H1 (cell line): ENCODE data around the gene TAF1B. TPM values are rescaled to one million over a fixed set of nuclear protein-coding genes. Genes with fewer than 3 reads are reported as not detected.

Source experiments
- CTCF ChIA-PET: fragments of 300-600 bp; sonication (Branson Sonifier 250); formaldehyde crosslinking; loops from one replicate; lab custom pipeline; 2021; ENCODE audit not compliant: partially characterized antibody; lab: Charles Lee
- POLR2A ChIA-PET: fragments of 300-600 bp; sonication (Branson Sonifier 250); formaldehyde crosslinking; loops from one replicate; lab custom pipeline; 2021; ENCODE audit warnings: inconsistent platforms; ENCODE audit not compliant: partially characterized antibody; lab: Charles Lee
- DNase-seq, 2 experiments: peaks; one replicate each; pipeline versions ENCODE4 v3.0.0 to v3.0.0-alpha.2; 2010 to 2022; ENCODE audit warnings: low spot score in 2 of 2, low read depth in 1 of 2, mixed read lengths in 1 of 2
- FAIRE-seq: peaks from 2 replicates; lab custom pipeline; 2011; peaks lifted over from hg19 to GRCh38; lab: Jason Lieb, UNC
- H2AFZ ChIP-seq: 2 replicates; pipeline ENCODE4 v1.8.1; 2012; ENCODE audit warnings: low read length, inconsistent platforms
- H2AK5ac ChIP-seq: 2 replicates; pipeline ENCODE4 v1.6.1; 2013; ENCODE audit warnings: low read depth, low read length
- H2BK120ac ChIP-seq: replicated peaks from 2 replicates; pipeline ENCODE3; 2013; ENCODE audit warnings: low read depth, low read length, inconsistent platforms
- H2BK12ac ChIP-seq: 2 replicates; pipeline ENCODE4 v1.6.1; 2013; ENCODE audit warnings: low read depth, low read length
- H2BK15ac ChIP-seq: 2 replicates; pipeline ENCODE4 v1.6.1; 2013; ENCODE audit warnings: low read length
- H2BK20ac ChIP-seq: 2 replicates; pipeline ENCODE4 v1.6.1; 2013; ENCODE audit warnings: low read length
- H2BK5ac ChIP-seq: 2 replicates; pipeline ENCODE4 v1.6.1; 2013; ENCODE audit warnings: low read depth, low read length
- H3K14ac ChIP-seq: 2 replicates; pipeline ENCODE4 v1.6.1; 2013; ENCODE audit warnings: inconsistent platforms; ENCODE audit not compliant: insufficient read length
- H3K18ac ChIP-seq: 2 replicates; pipeline ENCODE4 v1.6.1; 2013; ENCODE audit warnings: low read length; ENCODE audit errors: extremely low read depth
- H3K23ac ChIP-seq: 2 replicates; pipeline ENCODE4 v1.6.1; 2013; ENCODE audit warnings: inconsistent platforms; ENCODE audit not compliant: insufficient read length
- H3K23me2 ChIP-seq: 2 replicates; pipeline ENCODE4 v1.6.1; 2013; ENCODE audit warnings: low read depth, low read length
- H3K27ac ChIP-seq: 2 replicates; pipeline ENCODE4 v1.6.1; 2011; ENCODE audit warnings: low read depth, low read length, inconsistent platforms
- H3K27me3 ChIP-seq, 4 experiments: replicated peaks in 1 of 4; 1 replicate in 1 of 4; 2 replicates in 3 of 4; pipeline versions ENCODE4 v1.6.1 to v1.8.1; 2011 to 2013; ENCODE audit warnings: low read length in 3 of 4, mild to moderate bottlenecking in 3 of 4, inconsistent platforms in 2 of 4, mixed read lengths in 2 of 4, moderate library complexity in 1 of 4; ENCODE audit not compliant: control insufficient read depth in 3 of 4, insufficient read depth in 3 of 4; ENCODE audit errors: extremely low read depth in 1 of 4
- H3K36me3 ChIP-seq, 4 experiments: 2 replicates each; pipeline versions ENCODE4 v1.6.1 to v1.8.1; 2011 to 2013; ENCODE audit warnings: mild to moderate bottlenecking in 4 of 4, low read length in 3 of 4, moderate library complexity in 2 of 4, control low read depth in 1 of 4, inconsistent platforms in 1 of 4; ENCODE audit not compliant: insufficient read depth in 4 of 4, control insufficient read depth in 2 of 4
- H3K4ac ChIP-seq: replicated peaks from 2 replicates; pipeline ENCODE3; 2013; ENCODE audit warnings: low read length, low read depth, mixed read lengths, inconsistent platforms; ENCODE audit not compliant: insufficient read length
- H3K4me1 ChIP-seq, 4 experiments: replicated peaks in 1 of 4; 1 replicate in 1 of 4; 2 replicates in 3 of 4; pipeline versions ENCODE4 v1.6.1 to v1.8.1; 2011 to 2013; ENCODE audit warnings: low read length in 3 of 4, inconsistent platforms in 2 of 4, mixed read lengths in 1 of 4; ENCODE audit not compliant: insufficient read depth in 4 of 4, control insufficient read depth in 3 of 4
- H3K4me2 ChIP-seq, 2 experiments: 2 replicates each; pipeline versions ENCODE4 v1.6.1 to v1.8.1; 2011 to 2013; ENCODE audit warnings: low read depth in 2 of 2, low read length in 2 of 2, control low read depth in 1 of 2, inconsistent platforms in 1 of 2, mild to moderate bottlenecking in 1 of 2; ENCODE audit not compliant: insufficient read depth in 1 of 2
- H3K4me3 ChIP-seq, 4 experiments: fragments of 200-600, 300-600 bp in 1 of 4; sonication (generic), shearing (Covaris generic), sonication (Bioruptor Twin) in 1 of 4; 2 replicates each; pipeline versions ENCODE4 v1.5.1 to v1.8.1; 2011 to 2016; ENCODE audit warnings: low read length in 4 of 4, low read depth in 3 of 4, control low read depth in 2 of 4, inconsistent platforms in 2 of 4, mild to moderate bottlenecking in 2 of 4, mixed read lengths in 1 of 4, moderate library complexity in 1 of 4; ENCODE audit not compliant: insufficient read depth in 2 of 4; ENCODE audit errors: extremely low read depth in 1 of 4
- H3K56ac ChIP-seq: replicated peaks from 2 replicates; pipeline ENCODE3; 2013; ENCODE audit warnings: low read depth, mild to moderate bottlenecking, mixed read lengths, low read length, inconsistent platforms; ENCODE audit not compliant: insufficient read length
- H3K79me1 ChIP-seq: 2 replicates; pipeline ENCODE4 v1.6.1; 2013; ENCODE audit warnings: low read depth, low read length, control low read depth
- H3K79me2 ChIP-seq, 2 experiments: 2 replicates each; pipeline versions ENCODE4 v1.6.1 to v1.8.1; 2012 to 2013; ENCODE audit warnings: low read length in 2 of 2, mild to moderate bottlenecking in 2 of 2, inconsistent platforms in 1 of 2; ENCODE audit not compliant: insufficient read depth in 2 of 2, control insufficient read depth in 1 of 2
- H3K9ac ChIP-seq, 4 experiments: replicated peaks in 1 of 4; 1 replicate in 1 of 4; 2 replicates in 3 of 4; pipeline versions ENCODE4 v1.6.1 to v1.8.1; 2011 to 2013; ENCODE audit warnings: low read depth in 3 of 4, low read length in 3 of 4, control low read depth in 2 of 4, mild to moderate bottlenecking in 2 of 4, moderate library complexity in 2 of 4, inconsistent platforms in 1 of 4; ENCODE audit errors: extremely low read depth in 1 of 4
- H3K9me3 ChIP-seq, 2 experiments: 2 replicates each; pipeline versions ENCODE4 v1.6.1 to v1.8.1; 2012 to 2013; ENCODE audit warnings: mild to moderate bottlenecking in 2 of 2, moderate library complexity in 2 of 2, control low read depth in 1 of 2, inconsistent platforms in 1 of 2, low read depth in 1 of 2, low read length in 1 of 2, mixed read lengths in 1 of 2; ENCODE audit not compliant: insufficient read depth in 2 of 2
- H4K20me1 ChIP-seq, 2 experiments: replicated peaks in 1 of 2; 2 replicates each; pipeline versions ENCODE3 to v1.8.1; 2011 to 2013; ENCODE audit warnings: inconsistent platforms in 2 of 2, low read length in 2 of 2, mild to moderate bottlenecking in 1 of 2; ENCODE audit not compliant: insufficient read depth in 2 of 2, control insufficient read depth in 1 of 2
- H4K5ac ChIP-seq: 2 replicates; pipeline ENCODE4 v1.6.1; 2013; ENCODE audit warnings: low read length, low read depth, mixed read lengths, inconsistent platforms; ENCODE audit not compliant: insufficient read length
- H4K8ac ChIP-seq: 2 replicates; pipeline ENCODE4 v1.8.0; 2013; ENCODE audit warnings: mild to moderate bottlenecking, moderate library complexity, low read length, inconsistent platforms; ENCODE audit not compliant: insufficient read depth; ENCODE audit errors: extremely low read depth
- H4K91ac ChIP-seq: replicated peaks from 2 replicates; pipeline ENCODE3; 2013; ENCODE audit warnings: low read length, mixed read lengths, inconsistent platforms; ENCODE audit not compliant: insufficient read length
- BRCA1 ChIP-seq: IDR thresholded peaks from 2 replicates; pipeline ENCODE4 v1.6.1; 2012; ENCODE audit warnings: low read depth, low read length, improper control_type of control experiment
- CBX5 ChIP-seq: fragments of 300-800, 300-1000 bp; sonication (generic); IDR thresholded peaks from 2 replicates; pipeline ENCODE4 v1.7.1; 2016; ENCODE audit warnings: antibody characterized with exemption, low read length, low read depth
- CEBPB ChIP-seq: IDR thresholded peaks from 2 replicates; pipeline ENCODE4 v1.6.1; 2012; ENCODE audit warnings: low read depth, low read length
- EZH2 ChIP-seq: fragments of 200-600 bp; sonication (generic); IDR thresholded peaks from 2 replicates; pipeline ENCODE4 v1.7.1; 2012; ENCODE audit warnings: low read depth, mild to moderate bottlenecking, moderate library complexity, low read length, inconsistent platforms; ENCODE audit not compliant: severe bottlenecking
- GABPA ChIP-seq: IDR thresholded peaks from 2 replicates; pipeline ENCODE4 v1.6.1; 2011; ENCODE audit warnings: mild to moderate bottlenecking, low read length, moderate library complexity, borderline replicate concordance; ENCODE audit not compliant: insufficient read depth
- HDAC6 ChIP-seq: IDR thresholded peaks from one replicate; pipeline ENCODE4 v1.7.1; 2012; ENCODE audit warnings: low read depth, mild to moderate bottlenecking, inconsistent platforms, low read length, moderate library complexity
- KDM1A ChIP-seq: fragments of 200-600, 300-600 bp; sonication (generic); IDR thresholded peaks from 2 replicates; pipeline ENCODE4 v1.7.1; 2016; ENCODE audit warnings: mild to moderate bottlenecking, low read length, borderline replicate concordance
- KDM4A ChIP-seq: IDR thresholded peaks from one replicate; pipeline ENCODE4 v1.7.1; 2012; ENCODE audit warnings: low read depth, mild to moderate bottlenecking, moderate library complexity, low read length, inconsistent platforms; ENCODE audit not compliant: severe bottlenecking
- POLR2AphosphoS5 ChIP-seq: IDR thresholded peaks from 2 replicates; pipeline ENCODE4 v1.6.1; 2011; ENCODE audit warnings: low read depth, low read length
- RAD21 ChIP-seq, 2 experiments: IDR thresholded peaks in 1 of 2; conservative IDR thresholded peaks in 1 of 2; 2 replicates each; pipeline ENCODE4 v1.6.1; 2011; ENCODE audit warnings: low read depth in 2 of 2, low read length in 2 of 2, improper control_type of control experiment in 1 of 2, inconsistent platforms in 1 of 2, mild to moderate bottlenecking in 1 of 2, moderate library complexity in 1 of 2
- RNF2 ChIP-seq: fragments of 200-900, 300-1000 bp; sonication (generic); IDR thresholded peaks from 2 replicates; pipeline ENCODE4 v1.7.1; 2016; ENCODE audit warnings: borderline replicate concordance, low read depth, mild to moderate bottlenecking, antibody characterized with exemption, low read length; ENCODE audit not compliant: poor library complexity, severe bottlenecking; ENCODE audit errors: missing control alignments
- SIRT6 ChIP-seq: IDR thresholded peaks from one replicate; pipeline ENCODE4 v1.7.1; 2012; ENCODE audit warnings: low read length, inconsistent platforms
- TAF7 ChIP-seq: optimal IDR thresholded peaks from 2 replicates; pipeline ENCODE3; 2011; ENCODE audit warnings: low read depth, mild to moderate bottlenecking, inconsistent platforms, low read length, moderate library complexity, borderline replicate concordance
- WGBS, 2 experiments: shearing (Covaris generic) in 1 of 2; methylation state at CpG; one replicate each; pipeline versions ENCODE4 v1.1.6 to v1.1.7; 2013 to 2015; ENCODE audit warnings: low lambda C conversion rate in 2 of 2, mixed read lengths in 2 of 2, inconsistent platforms in 1 of 2, low coverage in 1 of 2, missing lambda C conversion rate in 1 of 2; ENCODE audit not compliant: insufficient replicate concordance in 2 of 2, insufficient coverage in 1 of 2, insufficient read length in 1 of 2; ENCODE audit errors: extremely low coverage in 1 of 2, missing lambda C conversion rate in 1 of 2; 5-methylcytosine and 5-hydroxymethylcytosine counted together
- polyA plus RNA-seq, 7 experiments: library from polyadenylated mRNA; depleted of rRNA in 3 of 7; stranded (reverse) in 5 of 7; unstranded in 2 of 7; fragments of >200 nt in 5 of 7; fragments of 200-250 nt in 2 of 7; gene quantifications; 1 replicate in 5 of 7; 2 replicates in 1 of 7; 4 replicates in 1 of 7; pipeline versions ENCODE4 v1.2.1 to v1.2.3, GENCODE V29; 2011 to 2013; ENCODE audit warnings: missing spikeins in 2 of 7, mixed read lengths in 2 of 7
- total RNA-seq: library from RNA; stranded (reverse); fragmentation: NEBNext Ultra II Directional; extraction: Animal tissue kit (Norgen Biotek cat#: 25700); gene quantifications from 2 replicates; pipeline ENCODE4 v1.2.1, GENCODE V29; 2021

The TAF1B gene
- total and polyA plus RNA-seq, 2 of the 8 experiments (the other 6 are each of a cell fraction or from before 2014, with no cell fraction given): 6.6 to 25.2 TPM

DNA sequence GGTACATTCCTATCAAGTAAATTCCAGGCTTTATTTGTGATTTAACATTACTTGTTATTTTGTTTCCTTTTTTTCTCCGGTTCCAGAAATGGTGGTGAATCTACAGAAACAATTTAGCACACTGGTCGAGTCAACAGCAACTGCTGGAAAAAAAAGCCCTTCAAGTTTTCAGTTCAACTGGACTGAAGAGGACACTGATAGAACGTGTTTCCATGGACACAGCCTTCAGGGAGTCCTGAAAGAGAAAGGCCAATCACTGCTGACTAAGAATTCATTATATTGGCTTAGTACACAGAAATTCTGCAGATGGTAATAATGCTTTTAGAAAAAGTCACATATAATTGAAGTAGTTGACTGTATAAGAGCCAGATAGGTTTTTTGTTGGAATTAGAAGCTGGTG lies 76.2 kb downstream of the TAF1B start:
- no peaks in the 10 kb centered on the region for H3K4me1 ChIP-seq
- peaks cover 0 to 11% (median 0%) of the 10 kb centered on the region in 4 experiments; a peak in 5 of 8 replicates for H3K36me3 ChIP-seq
- H2BK20ac ChIP-seq: no peak overlapping the region
- H4K8ac ChIP-seq: no peak overlapping the region
- 90% methylated on average over 3 of the region's 3 CpGs; no CpG with 5 or more reads in 1 of the 2 experiments for WGBS, 2 experiments
- no peak overlapping the region for H2AFZ ChIP-seq
- H4K20me1 ChIP-seq: no peaks in the 10 kb centered on the region
- no peaks in the 10 kb centered on the region for H3K79me2 ChIP-seq
- H3K4me2 ChIP-seq: no peak overlapping the region
- H3K9ac ChIP-seq: no peak overlapping the region
- H2BK15ac ChIP-seq: no peak overlapping the region
- no peak overlapping the region for H3K27ac ChIP-seq
- no peak overlapping the region for H3K14ac ChIP-seq
- H4K91ac ChIP-seq: no peak overlapping the region
- H4K5ac ChIP-seq: no peak overlapping the region
- CTCF ChIA-PET: no interaction called here
- H3K4me3 ChIP-seq: no peak overlapping the region
- peaks cover 0 to 1% (median 0%) of the 10 kb centered on the region in 4 experiments; a peak in 1 of 7 replicates for H3K27me3 ChIP-seq
- H2BK5ac ChIP-seq: no peak overlapping the region
- no peaks in the 10 kb centered on the region for H3K79me1 ChIP-seq
- DNase-seq: no peak
- no peaks in the 10 kb centered on the region for H3K23me2 ChIP-seq
- no peak for TF ChIP-seq CEBPB
- TF ChIP-seq GABPA: no peak
- TF ChIP-seq KDM1A: no peak
- no peak for TF ChIP-seq SIRT6
- TF ChIP-seq RAD21 (IDR thresholded peaks at IDR 0.05 in 1 of 2, conservative IDR thresholded peaks at IDR 0.05 in 1 of 2; ENCODE audit: low read depth in 2 of 2, low read length in 2 of 2): no peak
- no peak for TF ChIP-seq POLR2AphosphoS5
- no peak for TF ChIP-seq RNF2
- TF ChIP-seq BRCA1: no peak
- TF ChIP-seq HDAC6: no peak
- TF ChIP-seq KDM4A: no peak
- TF ChIP-seq TAF7: no peak
- no peak for TF ChIP-seq CBX5
- TF ChIP-seq EZH2: no peak
- H3K56ac ChIP-seq: no peak overlapping the region
- H2BK120ac ChIP-seq: no peak overlapping the region
- POLR2A ChIA-PET: no interaction called here
- H3K23ac ChIP-seq: no peak overlapping the region
- H2BK12ac ChIP-seq: no peak overlapping the region
- no peak overlapping the region for H3K18ac ChIP-seq
- FAIRE-seq: no peak
- H3K4ac ChIP-seq: no peak overlapping the region
- H3K9me3 ChIP-seq: no peaks in the 10 kb centered on the region
- no peak overlapping the region for H2AK5ac ChIP-seq
